DMS79 (cell line): ENCODE results near the gene NR3C2.
"Not testable (repeated sequence)": the region's sequence is repeated elsewhere in the genome, so short reads cannot be mapped to it uniquely, and the experiment has no call there.

Source experiments
- DNase-seq: peaks from one replicate; lab custom pipeline; 2025; lab: John Stamatoyannopoulos, UW

NR3C2 gene

DNA sequence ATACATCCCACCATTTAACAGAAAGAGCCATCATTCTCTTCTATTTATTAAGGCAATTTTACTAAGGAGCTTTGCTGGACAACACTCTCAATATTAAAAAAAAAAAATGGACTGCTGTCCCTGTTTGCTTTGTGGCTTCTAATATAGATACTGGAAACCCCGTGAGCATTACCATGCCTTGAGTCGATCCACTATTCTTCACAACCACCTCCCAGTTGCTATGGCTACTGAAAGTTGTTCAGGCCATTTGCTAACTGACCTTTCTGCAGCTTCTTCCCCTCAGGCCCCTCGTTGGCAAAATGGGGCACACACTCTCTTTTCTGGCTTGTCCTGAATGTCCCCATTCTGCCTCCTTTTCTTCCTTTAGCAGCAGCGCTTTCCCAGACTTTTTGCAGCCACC is 340.4 kb downstream of the NR3C2 start:
- DNase-seq: no peak

DNA sequence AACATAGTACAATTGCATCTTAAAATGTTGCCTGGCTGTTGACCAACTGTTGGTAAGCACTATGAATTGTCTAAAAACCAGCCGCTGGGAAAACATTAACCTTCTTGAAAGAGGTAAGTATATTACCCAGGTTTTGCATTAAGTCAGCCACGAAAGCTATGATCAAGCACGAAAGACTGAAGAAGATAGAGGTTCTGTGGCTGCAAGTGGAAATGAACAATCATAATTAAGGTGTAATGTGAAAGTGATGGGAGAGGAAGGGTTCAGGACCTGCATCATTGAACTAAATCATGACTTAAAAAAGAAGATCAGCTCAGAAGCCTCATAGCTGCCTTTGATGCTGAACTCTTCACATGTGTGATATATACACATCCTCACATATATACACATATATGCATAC is 341.0 kb downstream of the NR3C2 start:
- DNase-seq: no peak

DNA sequence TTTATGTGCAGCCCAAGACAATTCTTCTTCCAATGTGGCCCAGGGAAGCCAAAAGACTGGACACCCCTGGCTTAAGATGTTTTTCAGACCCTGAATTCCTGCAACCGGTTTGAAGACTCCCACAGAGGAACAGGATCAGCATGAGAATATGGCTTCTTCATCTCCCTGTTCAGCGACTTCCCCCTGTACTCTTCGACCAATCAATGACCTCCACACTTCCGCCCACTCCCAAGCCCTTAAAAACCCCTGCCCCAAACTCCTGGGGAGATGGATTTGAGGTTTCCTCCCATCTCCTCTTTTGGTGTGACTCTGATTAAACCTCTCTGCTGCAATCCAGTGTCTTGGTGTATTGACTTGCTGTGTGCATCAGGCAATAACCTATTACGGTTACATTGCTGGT is 344.4 kb downstream of the NR3C2 start:
- DNase-seq: no peak

DNA sequence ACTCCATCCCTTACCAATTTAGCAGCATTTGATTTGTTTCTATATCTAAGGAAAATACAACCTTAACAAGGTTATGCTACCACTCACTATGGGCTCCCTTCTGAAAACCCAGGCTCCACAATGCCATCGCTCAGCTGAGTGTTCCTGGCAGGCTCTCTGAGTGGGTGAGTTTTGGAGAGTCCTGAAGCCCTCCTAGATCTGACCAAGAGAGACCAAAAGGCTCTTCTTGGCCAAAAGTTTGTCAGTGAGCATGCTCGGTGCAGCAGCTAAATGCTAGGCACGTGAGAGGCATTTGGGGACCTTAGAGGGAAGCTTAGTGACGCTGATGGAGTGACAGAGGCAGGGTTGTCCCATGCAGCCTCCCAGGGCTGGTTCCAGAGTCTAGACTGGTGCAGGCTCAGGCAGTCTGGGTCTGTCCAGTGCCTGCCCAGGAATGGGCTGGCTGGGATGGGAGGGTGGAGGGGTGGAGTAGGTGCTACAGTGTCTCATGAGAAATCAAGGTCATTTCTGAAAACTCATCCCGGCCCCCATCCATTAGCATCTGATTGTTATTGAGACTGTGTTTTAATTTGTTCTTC is 346.8 kb downstream of the NR3C2 start:
- no peak for DNase-seq

DNA sequence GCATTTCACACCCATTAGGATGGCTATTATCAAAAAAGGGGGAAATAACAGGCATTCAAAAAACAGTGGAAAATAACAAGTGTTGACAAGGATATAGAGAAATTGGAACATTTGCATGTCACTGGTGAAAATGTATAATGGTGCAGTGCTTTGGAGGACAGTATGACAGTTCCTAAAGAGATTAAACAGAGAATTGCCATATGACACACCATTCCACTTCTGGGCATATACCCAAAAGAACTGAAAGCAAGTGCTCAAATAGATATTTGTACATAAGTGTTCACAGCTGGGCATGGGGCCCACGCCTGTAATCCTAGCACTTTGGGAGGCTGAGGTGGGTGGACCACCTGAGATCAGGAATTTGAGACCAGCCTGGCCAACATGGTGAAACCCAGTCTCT is 348.1 kb downstream of the NR3C2 start:
- no peak for DNase-seq

GRCh38 chr4:148093065-148093464 is 349.1 kb downstream of the NR3C2 start:
- DNase-seq: no peak

GRCh38 chr4:148092316-148093014 is 349.7 kb downstream of the NR3C2 start:
- DNase-seq: no peak

GRCh38 chr4:148091896-148092295 is 350.3 kb downstream of the NR3C2 start:
- DNase-seq: no peak

GRCh38 chr4:148090503-148091476 is 351.4 kb downstream of the NR3C2 start:
- no peak for DNase-seq

DNA sequence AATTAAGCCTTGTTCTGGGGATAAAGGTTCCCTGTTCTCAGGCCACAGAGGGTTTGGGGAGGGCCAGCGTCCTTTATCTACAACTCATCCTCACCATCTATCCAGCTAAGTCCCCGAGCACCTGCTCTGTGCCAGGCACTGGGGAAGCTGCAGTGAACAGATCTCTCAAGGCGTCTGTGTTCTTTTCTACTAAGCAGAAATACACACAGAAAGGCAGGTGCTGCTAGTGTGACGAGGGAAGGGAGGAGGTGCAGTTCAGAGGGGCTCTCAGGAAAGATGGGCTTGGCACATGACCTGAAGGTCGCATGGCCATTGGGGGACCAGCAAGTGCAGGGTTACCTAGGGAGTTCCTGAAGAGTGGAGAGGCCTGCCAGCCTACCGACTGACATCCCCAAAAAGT is 352.2 kb downstream of the NR3C2 start:
- no peak for DNase-seq

DNA sequence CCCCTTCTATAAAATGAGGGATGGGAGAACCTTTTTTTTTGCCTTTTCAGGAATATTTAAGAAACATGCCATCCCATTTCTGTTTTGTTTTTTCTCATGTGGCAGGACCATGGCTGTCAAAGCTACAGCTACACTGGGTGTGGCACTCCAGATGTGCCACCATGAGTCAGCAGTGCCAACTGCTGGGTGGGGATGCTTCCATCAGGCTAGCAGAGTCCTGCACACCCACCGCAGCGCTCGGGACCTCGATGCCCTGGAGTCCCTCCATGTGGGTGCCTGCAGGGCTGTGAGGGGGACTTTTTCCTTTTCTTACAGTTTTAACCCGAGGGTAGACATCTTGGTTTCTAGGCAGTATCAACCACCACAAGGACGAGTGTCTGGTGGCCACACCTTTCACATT is 352.6 kb downstream of the NR3C2 start:
- DNase-seq: no peak

- DNase-seq: not testable (repeated sequence)
These were observed 359.1 kb downstream of the NR3C2 start for GRCh38 chr4:148083073-148083472.

GRCh38 chr4:148081745-148082144 is 360.5 kb downstream of the NR3C2 start:
- no peak for DNase-seq

DNA sequence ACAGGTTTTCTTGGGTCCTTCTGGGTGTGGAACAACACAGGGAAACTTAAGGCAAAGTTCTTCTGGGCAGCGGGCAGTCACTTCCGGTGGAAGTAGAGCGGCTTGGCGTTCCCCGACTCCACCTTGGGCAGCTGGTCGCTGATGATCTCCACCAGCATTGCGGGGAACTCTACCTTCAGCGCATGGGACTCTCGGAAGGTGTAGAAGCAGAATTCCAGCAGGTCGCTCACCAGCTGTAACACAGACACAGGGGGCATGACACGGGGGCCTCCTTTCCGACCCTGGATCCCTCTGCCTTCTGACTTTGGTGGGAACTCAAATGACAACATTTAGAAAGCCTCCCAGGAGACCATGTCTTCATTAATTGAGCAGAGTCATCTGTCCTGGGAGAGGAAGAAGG is 360.9 kb downstream of the NR3C2 start:
- DNase-seq: no peak

- DNase-seq: no peak
These were observed 362.3 kb downstream of the NR3C2 start for GRCh38 chr4:148079961-148080360.

DNA sequence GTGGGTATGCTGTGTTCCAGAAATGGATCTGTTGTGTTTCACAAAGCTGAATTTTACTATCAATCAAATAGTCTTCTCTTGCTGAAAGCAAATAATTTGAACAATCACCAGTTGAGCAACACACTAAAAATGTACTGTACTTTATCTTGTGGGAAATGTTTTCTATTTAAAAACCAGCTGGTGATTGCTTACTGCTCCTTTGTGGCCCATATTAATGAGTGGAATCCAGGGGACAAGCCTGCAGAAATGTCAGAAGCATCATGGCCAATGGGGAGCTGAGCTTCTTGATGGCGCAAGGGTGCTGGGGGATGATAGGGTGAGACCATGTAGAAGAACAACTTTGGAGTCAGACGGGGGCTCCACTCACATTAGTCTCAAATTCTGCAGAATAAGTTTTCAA is 364.2 kb downstream of the NR3C2 start:
- DNase-seq: no peak

DNA sequence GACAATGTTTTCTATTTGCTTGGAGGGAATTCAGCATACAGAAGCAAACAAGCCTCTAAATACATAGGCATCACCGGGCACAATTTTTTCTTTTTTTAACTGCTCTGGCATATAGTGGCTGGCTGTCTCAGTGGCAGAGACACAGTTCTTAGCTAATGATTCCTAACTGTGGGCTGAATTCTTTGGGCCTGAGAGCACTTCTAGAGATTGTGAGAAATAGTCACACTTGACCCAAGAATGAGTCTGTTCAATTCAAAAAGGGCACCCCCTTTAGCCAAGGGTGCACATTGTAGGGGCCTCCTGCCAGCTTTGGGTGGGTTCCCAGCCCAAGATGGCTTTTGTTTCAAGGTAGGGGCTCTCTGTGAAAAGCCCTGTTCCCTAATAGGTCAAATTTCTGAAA is 364.6 kb downstream of the NR3C2 start:
- DNase-seq: no peak

DNA sequence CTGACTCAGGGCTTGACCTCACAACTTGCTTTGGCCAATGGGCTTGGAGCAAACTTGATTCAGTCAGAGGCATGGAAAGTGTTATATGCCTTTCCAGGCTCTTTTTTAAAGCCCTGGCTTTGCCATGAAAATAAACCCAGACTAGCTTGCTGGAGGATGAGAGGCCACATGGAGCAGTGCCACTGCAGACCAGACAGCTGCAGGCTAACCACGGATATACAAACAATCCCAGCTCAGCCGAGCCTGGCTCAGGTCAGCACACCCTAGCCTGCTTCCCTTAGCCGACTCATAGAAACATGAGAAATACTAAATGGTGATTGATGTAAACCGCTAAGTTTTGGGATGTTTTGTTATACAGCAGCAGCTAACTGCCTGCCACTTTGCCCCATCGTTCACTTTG is 365.2 kb downstream of the NR3C2 start:
- no peak for DNase-seq

DNA sequence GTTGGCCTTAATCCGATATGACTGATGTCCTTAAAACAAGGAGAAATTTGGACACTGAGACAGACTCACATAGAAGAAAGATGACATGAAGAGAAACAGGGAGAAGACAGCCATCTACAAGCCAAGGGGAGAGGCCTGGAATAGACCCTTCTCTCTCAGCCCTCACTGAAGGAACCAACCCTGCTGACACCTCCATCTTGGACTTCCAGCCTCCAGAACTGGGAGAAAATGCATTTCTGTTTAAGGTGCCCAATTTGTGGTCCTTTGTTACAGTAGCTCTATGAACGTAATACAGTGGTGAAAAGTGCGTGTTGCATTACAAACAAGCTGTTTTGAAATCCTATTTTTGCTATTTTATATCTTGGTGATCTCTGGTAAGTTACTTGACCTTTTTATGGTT is 366.8 kb downstream of the NR3C2 start:
- DNase-seq: no peak

- DNase-seq: no peak
These were observed 367.8 kb downstream of the NR3C2 start for GRCh38 chr4:148074462-148074861.

GRCh38 chr4:148073349-148073748 is 368.9 kb downstream of the NR3C2 start:
- DNase-seq: no peak

DNA sequence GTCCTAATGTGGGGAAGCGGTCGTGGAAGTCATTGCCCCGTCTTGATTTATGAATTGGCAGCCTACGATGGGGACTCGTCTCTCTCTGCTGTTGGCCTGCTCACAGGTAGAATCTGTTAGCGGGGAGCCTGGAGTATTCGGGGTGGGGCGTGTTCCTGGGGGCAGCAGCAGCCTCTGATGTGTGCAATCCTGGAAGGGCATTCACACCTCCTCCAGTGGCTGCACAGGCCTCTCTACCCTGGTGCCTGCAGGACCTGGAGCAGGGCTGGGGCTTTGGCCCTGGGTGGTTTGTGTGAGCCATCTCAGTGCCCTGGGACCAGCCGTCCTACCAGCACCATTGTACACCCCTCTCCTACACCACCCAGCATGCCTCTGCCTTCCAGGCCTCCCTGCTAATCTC is 369.4 kb downstream of the NR3C2 start:
- DNase-seq: no peak

GRCh38 chr4:148071009-148071408 is 371.2 kb downstream of the NR3C2 start:
- DNase-seq: no peak
